GM21515 (cell line): ENCODE results near the gene RBFOX1.

Experiments
- ATAC-seq: cut with Tn5 transposase; IDR thresholded peaks from one replicate; pipeline ENCODE4 v1.9.1; 2021; ENCODE audit not compliant: unreplicated experiment

Gene RBFOX1

DNA sequence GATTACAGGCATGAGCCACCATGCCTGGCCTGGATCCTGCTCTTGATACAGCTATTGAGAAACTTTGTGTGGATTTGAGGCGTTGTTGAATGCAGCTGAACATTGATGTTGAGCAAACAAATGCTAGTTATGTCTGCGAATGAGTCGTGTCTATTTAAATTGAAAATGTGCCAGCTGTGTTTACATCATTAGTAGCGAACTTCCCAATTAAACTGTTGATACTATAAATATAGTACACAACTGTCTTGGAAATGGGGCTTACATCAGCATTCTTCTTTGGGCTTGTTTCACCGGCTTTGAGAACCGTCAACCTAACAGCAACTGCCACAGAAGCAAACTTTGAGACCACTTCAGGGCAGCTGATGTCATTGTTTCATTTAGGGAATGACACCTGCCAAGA lies 251.9 kb downstream of the RBFOX1 start:
- ATAC-seq: no peak

DNA sequence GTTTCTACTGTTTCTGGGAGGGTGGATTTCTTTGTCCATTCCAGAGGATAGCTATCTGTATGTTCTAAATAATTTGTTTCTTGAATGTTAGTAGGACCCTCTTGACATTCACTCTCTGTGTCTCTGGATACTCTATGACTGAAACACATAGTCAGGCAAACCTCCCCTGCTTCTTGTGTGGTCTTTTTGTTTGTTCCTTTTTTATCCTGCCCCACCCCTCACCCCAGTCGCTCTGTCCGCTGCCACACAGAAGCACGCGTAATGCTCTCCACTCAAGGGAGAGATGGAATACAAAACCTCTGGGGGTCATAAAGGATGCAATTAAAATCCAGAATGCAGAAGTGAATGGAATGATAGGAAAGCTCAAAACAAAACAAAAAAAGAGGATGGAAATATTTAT lies 253.1 kb downstream of the RBFOX1 start:
- ATAC-seq: no peak

DNA sequence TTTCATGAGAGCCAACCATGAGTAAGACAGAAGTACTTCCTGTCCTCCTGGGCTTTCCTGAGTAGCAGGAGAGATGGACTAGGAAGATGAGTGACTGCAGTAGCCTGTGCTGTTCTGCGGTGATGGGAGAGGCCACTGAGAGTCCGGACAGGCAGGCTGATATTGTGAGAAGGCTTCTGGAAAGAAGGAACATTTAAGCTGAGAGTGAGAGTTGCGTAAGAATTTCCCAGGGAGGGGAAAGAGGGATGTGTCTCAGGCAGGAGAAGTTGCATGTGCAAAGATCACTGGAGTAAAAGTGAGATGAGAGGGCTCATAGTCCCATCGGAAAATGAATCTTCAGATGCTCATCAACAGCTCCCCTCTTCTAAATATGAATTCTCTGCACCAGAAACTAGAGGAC lies 258.3 kb downstream of the RBFOX1 start:
- ATAC-seq: no peak

DNA sequence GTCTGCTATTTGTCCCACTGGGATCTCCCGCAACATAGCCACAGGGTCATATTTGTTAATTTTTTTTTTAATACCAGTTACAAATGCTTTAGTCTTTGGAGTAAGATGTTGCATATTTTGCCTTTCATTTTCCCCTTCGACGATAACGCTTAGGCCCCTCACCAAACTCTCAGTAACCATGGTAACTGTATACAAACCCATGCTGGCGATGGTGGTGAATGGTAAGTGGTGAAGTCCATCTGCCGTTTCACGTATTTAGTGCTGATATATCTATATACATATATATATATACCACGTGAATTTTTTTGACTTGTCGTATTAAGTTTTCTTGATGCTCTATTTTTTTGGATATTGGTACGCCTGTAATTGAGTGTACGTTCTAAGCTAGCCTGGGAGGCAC lies 263.7 kb downstream of the RBFOX1 start:
- no peak for ATAC-seq

DNA sequence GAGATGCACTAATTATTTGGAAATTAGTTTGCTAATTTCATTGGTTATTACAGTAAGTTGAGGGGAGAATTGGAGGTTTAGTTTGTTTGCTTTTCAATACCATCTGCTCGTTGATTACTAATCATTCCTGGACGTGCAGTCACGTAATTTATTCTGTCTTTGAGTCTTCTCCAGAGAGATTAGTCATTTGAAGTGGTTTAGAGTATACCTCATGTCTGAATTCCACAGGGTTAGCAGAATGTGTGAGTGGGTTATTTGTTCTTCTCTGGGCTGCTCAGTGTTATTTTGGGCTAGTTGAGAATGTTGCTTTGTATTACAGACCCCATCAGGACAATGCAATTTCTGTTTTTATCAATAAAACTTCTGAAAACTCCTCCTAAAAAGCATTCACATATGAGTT lies 265.0 kb downstream of the RBFOX1 start:
- no peak for ATAC-seq

DNA sequence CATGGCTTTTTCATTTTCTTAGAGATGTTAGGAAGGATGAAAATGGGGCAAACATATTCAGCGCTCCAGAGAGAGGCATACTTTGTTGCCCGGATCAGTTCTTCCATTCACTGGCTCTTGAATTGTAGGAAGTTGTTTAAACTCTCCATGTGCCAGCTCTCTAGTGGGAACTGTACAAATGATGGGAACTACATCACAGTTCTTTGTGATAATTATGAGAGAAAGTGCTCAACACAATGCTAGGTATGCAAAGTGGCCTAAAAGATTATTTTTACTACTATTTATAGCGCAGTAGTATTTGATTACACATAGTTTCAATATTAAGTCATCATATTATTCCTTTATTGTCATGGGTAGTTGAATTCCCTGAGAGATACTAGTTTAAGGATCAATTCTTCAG lies 268.5 kb downstream of the RBFOX1 start:
- no peak for ATAC-seq

DNA sequence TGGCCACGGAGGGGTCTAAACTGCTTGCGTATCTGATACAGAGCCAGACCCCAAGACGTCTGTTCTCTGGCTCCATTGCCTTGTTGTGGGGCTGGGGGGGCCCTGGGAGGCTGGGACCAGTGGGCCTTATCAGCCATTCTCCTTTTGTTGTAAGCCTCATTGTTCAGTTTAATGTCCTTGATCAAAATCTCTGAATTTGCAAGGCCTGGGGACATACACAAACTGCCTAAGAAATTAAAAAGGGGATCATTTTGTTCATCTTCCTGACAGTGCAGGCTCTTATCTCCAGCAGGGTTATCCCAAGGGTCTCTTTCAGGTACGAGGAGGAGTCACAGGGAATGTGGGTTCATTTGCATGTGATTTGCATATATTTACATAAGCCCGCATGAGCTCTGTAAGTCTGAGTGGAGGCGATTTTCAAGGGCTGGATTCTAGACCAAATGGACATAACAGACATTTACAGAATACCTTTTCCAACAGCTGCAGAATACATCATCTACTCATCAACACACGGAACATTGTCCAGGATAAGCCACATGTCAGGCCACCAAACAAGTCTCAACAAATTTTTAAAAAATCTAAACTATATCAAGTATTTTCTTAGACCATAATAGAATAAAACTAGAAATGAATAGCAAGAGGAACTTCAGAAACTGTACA lies 269.8 kb downstream of the RBFOX1 start:
- ATAC-seq: no peak

DNA sequence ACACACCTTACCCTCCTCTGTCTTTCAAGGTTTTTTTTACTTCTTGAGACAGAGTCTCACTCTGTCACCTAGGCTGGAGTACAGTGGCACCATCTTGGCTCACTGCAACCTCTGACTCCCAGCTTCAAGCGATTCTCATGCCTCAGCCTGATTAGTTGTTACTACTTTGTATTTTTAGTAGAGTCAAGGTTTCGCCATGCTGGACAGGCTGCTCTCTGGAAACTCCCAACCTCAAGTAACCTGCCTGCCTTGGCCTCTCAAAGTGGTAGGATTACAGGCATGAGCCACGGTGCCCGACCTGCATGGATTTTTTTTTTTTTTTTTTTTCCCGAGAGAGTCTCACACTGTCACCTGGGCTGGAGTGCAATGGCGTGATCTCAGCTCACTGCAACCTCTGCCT lies 273.2 kb downstream of the RBFOX1 start:
- no peak for ATAC-seq

DNA sequence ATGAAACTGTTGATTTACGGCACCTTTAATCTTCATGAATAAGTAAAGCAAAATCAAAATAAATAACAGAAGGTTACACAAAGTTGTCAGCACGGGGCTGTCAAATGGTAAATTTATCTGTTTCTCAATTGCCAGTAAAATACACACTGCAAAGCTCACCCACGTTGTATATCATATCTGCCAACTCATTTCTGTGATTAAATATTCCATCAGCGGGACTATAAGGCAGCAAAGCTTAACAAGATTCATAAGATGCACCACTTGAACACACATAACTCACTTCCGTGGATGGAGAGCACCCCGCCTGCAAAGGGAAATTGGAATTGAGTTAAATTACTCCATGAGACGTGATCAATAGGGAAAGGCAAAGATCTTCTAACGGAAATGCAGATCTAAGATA lies 280.0 kb downstream of the RBFOX1 start:
- no peak for ATAC-seq

DNA sequence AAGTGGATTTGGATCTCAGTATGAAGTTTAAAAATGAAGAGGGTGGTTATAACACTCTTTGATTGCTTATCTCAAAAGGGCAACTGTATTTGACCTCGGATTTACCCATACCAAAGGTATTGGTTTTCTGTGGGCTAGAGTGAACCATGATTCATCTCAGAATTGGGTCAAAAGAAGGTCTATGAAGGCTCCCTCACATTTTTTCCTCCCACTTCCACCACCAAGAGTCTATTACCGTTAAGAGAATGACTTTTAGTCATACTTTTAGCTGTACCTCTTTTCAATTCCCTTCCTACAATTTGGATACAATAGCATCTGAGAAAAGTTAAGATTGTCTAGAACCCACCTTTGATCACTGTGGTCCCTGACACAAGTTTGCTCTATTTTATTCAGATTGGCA lies 280.9 kb downstream of the RBFOX1 start:
- no peak for ATAC-seq

DNA sequence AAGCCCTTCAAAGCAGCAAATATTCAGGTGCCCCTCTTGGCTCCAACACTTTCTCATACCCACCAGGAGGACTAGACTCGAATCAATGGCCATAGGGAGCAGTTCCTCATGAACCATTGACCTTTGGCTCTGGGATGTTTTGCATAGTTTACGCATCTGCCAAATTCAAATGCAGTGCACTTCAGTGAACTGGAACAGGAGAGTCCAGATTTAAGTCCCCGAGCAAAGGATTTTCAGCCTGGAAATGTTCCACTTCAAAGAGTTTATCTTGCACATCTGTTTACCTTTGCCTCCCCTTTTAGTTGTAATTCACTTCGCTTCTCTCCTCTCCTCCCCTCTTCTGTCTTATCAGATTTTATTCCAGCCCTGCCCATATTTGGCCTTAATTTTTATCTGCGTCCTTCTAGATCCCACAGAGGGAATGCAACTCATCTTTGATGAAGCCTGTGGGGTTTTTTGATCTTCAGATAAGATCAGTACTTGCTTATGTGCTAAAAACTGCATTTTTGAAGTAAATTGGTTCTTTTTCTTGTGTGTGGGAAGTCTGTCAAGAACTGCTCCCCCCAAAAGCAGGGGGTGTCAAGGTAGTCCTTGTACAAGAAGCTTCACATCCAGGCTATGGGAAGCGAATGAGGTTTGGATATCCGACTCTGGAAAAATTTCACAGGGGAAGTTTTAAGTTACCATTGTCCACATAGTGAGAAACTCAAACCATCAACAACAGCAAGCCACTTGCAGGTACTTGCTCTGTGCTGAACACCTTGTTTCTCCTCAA lies 281.6 kb downstream of the RBFOX1 start:
- ATAC-seq: no peak

DNA sequence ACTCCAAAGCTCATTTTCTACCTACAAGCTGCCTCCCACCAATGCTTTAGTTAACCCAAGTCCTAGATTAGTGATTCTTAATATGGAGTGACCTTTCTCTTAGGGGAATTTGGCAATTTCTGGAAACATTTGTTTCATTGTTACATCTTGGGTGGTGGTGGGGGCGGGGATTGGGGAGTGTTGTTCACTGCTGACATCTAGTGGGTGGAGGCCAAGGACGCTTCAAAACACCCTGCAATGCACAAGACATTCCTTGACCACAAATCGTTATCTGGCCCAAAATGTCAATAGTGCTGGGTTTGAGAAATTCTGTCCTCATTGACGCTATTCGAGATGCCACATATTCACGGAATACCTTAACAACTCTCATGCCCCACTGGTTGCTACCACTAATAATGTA lies 282.9 kb downstream of the RBFOX1 start:
- no peak for ATAC-seq

DNA sequence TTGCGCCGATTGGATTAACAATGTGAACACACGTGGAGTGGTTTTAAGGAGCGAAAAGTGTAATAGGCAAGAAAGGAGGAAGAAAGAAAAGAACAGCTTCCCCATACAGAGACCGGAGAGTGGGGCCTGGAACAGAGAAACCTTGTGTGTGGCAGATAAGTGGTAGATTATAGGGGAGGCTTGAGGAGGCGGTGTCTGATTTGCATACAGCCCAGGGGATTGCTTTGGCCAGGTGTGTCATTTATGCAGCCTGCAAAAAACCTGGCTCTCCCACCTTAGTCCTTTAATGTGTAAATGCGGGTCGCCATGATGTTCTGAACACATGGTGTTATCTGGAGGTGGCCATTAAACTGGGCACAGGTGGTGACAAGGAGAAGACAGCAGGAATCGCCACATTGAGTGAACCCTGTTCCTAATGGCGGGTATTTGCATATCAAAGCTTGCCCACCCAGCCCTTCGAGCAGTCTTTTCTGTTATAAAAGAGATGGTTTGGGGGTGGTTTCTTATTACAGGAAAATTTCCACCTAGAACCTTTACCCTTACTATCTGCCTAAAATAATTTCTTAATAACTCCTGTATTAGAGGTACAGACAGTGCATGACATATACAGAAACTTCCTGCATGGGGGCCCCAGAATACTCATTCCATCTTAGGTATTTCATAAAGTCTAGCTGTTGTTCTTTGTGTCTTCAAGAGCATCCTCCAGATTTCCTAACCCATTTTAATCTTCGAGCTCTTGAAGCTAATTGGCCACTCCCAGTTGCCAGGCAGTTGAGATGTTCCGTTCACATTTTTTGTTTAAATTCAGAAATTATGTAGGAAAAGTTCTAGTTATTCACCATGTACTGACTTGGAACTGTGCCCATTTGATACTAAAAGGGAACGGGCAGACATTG lies 292.5 kb downstream of the RBFOX1 start:
- ATAC-seq: no peak

DNA sequence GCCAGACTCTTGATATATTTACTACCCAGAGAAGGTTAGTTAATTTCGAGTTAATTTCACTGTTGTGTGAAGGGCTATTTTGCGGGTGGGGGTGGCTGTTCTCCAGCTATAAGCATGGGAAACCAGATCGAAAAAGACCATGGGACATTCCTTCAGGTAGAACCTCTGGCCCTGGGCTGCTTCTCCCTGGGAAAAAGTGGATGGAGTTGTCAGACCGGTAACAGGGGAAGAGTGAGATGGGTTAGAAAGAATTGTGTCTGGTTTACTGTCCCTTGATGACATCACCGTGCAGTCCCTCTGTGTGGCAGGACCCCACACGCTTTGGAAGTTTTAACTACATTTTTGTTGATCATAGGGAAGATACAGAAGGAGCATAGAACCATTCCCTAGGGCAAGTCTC lies 296.3 kb downstream of the RBFOX1 start:
- no peak for ATAC-seq

DNA sequence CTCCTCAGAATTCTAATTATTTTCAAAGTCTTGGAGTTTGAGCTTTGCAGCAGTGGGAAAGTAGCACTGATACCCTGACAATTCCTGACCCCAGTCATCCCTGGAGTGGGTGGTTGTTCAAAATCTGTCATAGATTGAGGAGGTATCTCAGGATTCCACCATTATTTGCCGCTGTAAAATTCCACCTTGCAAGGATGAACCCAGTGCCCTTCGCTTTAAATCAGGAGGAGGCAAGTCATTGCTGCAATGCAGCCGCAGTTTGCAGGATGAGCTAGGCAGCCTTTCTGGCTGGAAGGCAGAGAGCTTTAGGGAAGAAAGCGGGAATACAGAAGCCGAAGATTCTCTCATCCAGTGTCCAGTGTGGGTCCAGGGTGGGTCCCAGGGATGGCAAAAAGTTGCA lies 296.9 kb downstream of the RBFOX1 start:
- no peak for ATAC-seq

DNA sequence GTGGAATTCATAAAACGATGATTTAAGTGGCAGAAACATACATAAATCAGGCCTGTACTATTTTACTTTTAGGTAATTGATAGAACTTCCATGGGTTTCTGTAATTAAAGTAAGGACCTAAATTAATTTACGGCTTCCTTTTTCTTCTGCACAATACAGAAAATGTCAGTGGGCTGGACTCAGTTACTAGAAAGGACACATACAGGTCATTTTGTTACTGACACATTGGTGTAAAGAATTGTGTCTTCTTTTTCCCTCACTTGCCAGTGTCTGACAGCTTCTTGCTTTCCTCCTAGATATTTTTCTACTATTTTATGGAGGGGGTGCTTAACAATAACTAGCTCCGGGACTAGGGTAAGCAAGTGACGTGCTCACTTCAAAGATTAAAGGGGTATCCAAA lies 304.8 kb downstream of the RBFOX1 start:
- no peak for ATAC-seq

DNA sequence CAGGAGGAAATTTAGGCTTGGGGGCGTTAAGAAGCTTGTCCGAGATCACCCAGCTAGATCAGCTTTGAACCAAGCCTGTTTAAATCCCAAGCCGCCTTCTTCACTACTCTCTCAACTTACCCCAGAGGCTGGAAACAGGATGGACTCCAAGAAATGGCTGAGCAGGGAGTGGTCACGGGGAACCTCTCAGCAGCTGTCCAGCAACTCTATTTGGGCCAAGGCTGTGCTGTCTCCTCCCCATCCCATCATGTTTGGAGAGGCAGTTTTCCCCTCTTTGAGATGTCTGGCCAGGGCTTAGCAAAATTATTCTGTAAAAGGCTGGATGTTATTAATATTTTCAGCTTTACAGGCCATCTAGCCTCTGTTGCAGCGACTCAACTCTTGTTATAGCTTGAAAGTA lies 305.7 kb downstream of the RBFOX1 start:
- ATAC-seq: no peak

DNA sequence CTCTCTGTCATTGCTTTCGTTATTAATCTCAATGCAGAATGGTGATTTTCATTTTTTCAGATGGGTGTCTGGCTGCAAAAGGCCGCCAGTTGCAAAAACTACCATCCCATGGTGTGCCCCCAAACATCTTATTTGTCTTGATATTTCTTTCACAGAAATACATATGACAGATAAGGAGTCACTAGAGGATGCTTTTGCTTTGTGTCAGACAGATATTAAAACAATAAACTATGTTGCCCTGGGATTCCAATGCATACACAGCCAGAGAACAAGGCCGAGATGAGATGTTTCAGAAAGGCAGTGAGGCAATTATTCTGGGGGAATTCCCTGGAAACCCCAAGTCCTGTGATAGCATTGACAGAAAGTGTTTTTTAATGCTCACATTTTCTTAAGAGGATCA lies 307.7 kb downstream of the RBFOX1 start:
- no peak for ATAC-seq

DNA sequence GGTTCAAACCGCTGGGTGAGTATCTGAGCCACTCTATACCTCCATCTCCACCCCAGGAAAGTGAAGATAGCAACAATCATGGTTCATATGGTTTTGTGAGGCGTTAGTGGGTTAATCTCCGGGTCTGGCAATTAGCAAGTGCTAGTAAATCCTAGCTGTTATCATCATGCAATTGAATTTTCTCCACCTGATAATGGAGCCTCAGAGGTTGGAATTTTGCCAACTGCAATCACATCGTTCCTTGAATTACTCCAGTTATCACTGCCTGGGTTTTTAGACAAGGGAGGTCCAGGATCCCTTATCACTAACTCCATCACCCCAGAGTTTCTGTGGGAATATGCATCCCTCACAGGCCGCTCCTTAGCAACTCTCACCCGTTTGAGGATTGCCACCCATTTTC lies 311.5 kb downstream of the RBFOX1 start:
- no peak for ATAC-seq

DNA sequence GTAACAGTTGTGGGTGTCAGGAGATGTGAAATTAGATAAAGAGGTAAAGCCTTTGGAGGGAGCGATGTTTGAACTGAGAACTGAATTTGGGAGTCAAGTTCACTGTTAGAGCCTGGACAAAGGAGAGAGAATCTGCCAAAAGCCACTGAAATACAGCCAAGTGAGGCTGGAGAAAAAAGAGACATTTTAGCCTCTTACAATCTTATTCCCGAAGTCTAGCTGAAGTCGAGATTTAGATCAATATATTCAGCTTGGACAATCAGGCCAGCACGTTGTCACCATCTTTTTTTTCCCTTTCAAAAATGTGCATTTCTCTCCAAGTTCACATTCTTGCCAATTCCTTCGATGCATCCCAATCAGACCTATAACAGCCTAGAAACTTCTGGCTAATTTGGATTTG lies 312.2 kb downstream of the RBFOX1 start:
- ATAC-seq: no peak

DNA sequence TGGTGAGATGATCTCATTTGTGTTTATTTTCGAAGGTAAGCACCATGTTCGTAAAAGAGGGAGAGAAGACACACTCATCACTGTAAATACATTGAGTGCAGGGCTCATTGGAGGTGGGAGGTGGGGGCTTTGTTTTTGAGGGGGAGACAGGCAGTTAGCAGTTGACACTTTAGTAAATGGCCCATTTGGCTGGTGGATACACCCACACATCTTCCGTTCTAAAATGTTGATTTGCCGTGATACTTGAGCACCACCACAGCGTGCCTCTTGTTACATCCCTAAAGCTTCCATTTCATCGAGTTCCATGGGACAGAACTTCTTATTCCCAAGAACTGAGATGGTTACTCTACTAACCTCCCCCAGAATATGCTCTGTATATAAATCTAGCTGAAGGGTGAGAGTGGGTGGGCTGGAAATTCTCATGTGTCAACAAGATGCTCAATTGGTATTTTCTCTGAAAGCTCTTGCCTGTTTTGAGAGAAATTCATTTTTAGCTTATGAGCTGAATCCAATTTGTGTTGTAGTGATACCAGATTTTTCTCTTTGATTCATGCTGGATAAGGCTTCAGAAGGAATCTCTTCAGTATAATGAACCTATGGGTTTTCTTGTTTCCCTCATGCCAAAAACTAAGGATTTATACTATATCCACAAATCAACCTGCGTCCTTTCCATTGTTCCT lies 314.3 kb downstream of the RBFOX1 start:
- no peak for ATAC-seq
